ENCODE data around the gene HOMER3.

HOMER3 gene

DNA sequence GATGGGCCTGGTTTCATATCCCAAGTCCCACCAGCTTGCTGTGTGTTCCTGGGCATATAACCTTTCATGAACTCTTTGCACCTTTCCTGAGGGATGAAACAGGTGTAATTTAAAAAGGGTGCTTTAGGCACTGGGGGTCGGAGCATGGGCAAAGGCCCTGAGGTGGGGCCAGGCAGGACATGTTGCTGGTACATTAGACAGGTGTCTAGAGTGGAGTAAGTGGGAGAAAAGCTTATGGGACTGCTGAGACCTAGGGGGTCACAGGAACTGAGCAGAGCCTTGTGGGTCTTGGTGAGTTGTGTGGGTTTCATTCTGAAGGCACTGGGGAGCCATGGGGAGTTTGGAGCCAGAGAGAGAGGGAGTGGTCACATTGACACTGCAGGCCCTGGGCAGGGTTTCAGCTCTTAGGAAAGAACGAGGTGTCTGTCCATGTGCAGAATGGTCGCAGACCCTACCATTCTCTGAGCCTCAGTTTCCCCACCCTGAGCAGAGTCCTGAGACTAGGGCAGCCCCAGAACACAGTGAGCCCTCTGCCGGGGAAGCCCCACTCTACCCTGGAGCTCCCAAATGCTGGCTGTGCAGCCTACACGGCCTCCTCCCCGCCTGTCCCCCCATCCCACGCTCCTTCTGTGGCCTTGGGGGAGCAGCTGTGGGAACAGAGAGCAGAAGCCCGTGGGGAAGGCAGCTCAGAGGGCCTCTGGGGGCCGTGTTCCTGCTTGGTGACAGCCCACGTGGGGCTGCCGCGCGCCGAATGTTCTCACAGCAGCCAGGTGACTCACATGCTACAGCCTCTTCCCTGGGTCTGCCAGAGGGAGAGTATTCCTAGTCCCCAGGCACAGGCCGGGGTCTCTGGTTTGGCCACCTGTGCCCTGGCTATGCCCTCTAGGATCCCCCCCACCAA lies 7.3 kb upstream of the HOMER3 start:
- Histone ChIP-seq H2AFZ (ENCODE audit: low read length) (no peak overlapping the region), H3K27ac (ENCODE audit: low read depth, low read length, poor library complexity, severe bottlenecking) (no peak overlapping the region), H3K4me1 (ENCODE audit: insufficient read depth, low read length, severe bottlenecking) (peaks cover 14% of the 10 kb centered on the region), H3K9me2 (ENCODE audit: low read depth, low read length) (no peaks in the 10 kb centered on the region), H3K36me3 (ENCODE audit: insufficient read depth, low read length) (no peaks in the 10 kb centered on the region; the same call in 1 of the 2 replicates), H3K27me3 (ENCODE audit: insufficient read depth, low read length) (peaks cover 6% of the 10 kb centered on the region; the same call in 1 of the 2 replicates), H3K79me2 (ENCODE audit: insufficient read depth, low read length) (no peaks in the 10 kb centered on the region), H4K20me1 (ENCODE audit: insufficient read depth, low read length) (no peaks in the 10 kb centered on the region), H3K4me2 (ENCODE audit: low read length) (no peak overlapping the region), H3K4me3 (ENCODE audit: low read depth, low read length, poor library complexity, severe bottlenecking) (no peak overlapping the region), H3K9me3 (ENCODE audit: low read length) (no peaks in the 10 kb centered on the region), H3K9ac (ENCODE audit: low read length) (no peak overlapping the region), H3F3A (ENCODE audit: insufficient read depth, low read length) (no peaks in the 10 kb centered on the region)
- TF ChIP-seq, protein P1, sequence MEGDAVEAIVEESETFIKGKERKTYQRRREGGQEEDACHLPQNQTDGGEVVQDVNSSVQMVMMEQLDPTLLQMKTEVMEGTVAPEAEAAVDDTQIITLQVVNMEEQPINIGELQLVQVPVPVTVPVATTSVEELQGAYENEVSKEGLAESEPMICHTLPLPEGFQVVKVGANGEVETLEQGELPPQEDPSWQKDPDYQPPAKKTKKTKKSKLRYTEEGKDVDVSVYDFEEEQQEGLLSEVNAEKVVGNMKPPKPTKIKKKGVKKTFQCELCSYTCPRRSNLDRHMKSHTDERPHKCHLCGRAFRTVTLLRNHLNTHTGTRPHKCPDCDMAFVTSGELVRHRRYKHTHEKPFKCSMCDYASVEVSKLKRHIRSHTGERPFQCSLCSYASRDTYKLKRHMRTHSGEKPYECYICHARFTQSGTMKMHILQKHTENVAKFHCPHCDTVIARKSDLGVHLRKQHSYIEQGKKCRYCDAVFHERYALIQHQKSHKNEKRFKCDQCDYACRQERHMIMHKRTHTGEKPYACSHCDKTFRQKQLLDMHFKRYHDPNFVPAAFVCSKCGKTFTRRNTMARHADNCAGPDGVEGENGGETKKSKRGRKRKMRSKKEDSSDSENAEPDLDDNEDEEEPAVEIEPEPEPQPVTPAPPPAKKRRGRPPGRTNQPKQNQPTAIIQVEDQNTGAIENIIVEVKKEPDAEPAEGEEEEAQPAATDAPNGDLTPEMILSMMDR (IDR thresholded peaks at IDR 0.05; ENCODE audit: low read length), result no peak
- TF ChIP-seq EZH2 (IDR thresholded peaks at IDR 0.05; ENCODE audit: borderline replicate concordance, low read length), result no peak

DNA sequence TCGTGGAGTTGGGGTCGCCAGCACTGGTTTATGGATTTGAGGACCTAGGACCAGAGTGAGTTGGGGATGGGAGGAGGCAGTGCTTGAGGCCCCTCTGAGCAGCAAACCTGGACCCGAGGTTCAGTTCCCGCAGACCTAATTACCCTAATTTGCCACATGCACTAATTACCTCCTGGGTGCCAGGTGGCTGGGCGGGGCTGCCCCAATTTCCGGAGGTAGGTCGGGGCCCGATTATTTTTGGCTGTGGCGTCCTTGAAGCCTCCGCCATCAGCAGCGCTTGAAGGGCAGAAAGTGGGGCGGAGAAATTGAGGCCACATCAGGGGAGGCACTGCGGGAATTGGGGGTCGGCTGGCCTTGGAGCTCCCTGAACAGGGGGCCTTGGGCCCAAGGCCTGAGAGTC lies 5.9 kb upstream of the HOMER3 start:
- H3K27me3 ChIP-seq (ENCODE audit: insufficient read depth, low read length), result peaks cover 6% of the 10 kb centered on the region; the same call in 1 of the 2 replicates
- H3K4me2 ChIP-seq (ENCODE audit: low read length), result peak overlapping the region; percentile 6; the same call in 1 of the 2 replicates
- no peaks in the 10 kb centered on the region for H3K9me2 ChIP-seq (ENCODE audit: low read depth, low read length)
- H3K79me2 ChIP-seq (ENCODE audit: insufficient read depth, low read length), result no peaks in the 10 kb centered on the region
- H3K4me3 ChIP-seq (ENCODE audit: low read depth, low read length, poor library complexity, severe bottlenecking), result no peak overlapping the region
- H4K20me1 ChIP-seq (ENCODE audit: insufficient read depth, low read length), result no peaks in the 10 kb centered on the region
- no peak overlapping the region for H2AFZ ChIP-seq (ENCODE audit: low read length)
- H3K9ac ChIP-seq (ENCODE audit: low read length), result no peak overlapping the region
- no peaks in the 10 kb centered on the region for H3F3A ChIP-seq (ENCODE audit: insufficient read depth, low read length)
- H3K4me1 ChIP-seq (ENCODE audit: insufficient read depth, low read length, severe bottlenecking), result peaks cover 14% of the 10 kb centered on the region
- TF ChIP-seq EZH2 (IDR thresholded peaks at IDR 0.05; ENCODE audit: borderline replicate concordance, low read length), result no peak
- TF ChIP-seq, protein P1 (IDR thresholded peaks at IDR 0.05; ENCODE audit: low read length), result no peak
- no peaks in the 10 kb centered on the region; the same call in 1 of the 2 replicates for H3K36me3 ChIP-seq (ENCODE audit: insufficient read depth, low read length)
- no peak overlapping the region for H3K27ac ChIP-seq (ENCODE audit: low read depth, low read length, poor library complexity, severe bottlenecking)
- no peaks in the 10 kb centered on the region for H3K9me3 ChIP-seq (ENCODE audit: low read length)

DNA sequence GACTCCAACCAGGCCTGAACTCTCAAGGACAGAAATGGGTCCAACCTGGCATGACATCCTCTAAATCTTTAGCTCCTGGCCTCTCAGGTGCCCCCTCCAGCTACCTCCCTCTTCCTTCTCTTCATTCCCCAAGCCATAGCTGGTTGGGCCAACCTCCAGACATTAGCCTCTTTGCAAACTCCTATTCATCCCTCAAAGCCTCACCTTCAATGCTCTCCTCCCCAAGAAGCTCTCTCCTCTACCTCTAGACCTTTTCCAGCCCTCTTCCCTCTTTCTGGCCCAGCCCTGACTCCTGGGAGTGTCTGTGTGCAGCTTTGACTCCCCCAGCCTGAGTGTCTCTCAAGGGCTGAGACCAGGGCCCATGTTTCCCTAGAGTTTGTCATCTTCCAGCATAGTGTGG lies 5.3 kb upstream of the HOMER3 start:
- Histone ChIP-seq H3K36me3 (ENCODE audit: insufficient read depth, low read length) (no peaks in the 10 kb centered on the region; the same call in 1 of the 2 replicates), H3K27me3 (ENCODE audit: insufficient read depth, low read length) (peaks cover 6% of the 10 kb centered on the region; the same call in 1 of the 2 replicates), H3K79me2 (ENCODE audit: insufficient read depth, low read length) (no peaks in the 10 kb centered on the region), H3K4me3 (ENCODE audit: low read depth, low read length, poor library complexity, severe bottlenecking) (no peak overlapping the region), H3K4me1 (ENCODE audit: insufficient read depth, low read length, severe bottlenecking) (peaks cover 14% of the 10 kb centered on the region), H4K20me1 (ENCODE audit: insufficient read depth, low read length) (no peaks in the 10 kb centered on the region), H3K9ac (ENCODE audit: low read length) (no peak overlapping the region), H3K9me2 (ENCODE audit: low read depth, low read length) (no peaks in the 10 kb centered on the region), H3K9me3 (ENCODE audit: low read length) (no peaks in the 10 kb centered on the region), H2AFZ (ENCODE audit: low read length) (no peak overlapping the region), H3K27ac (ENCODE audit: low read depth, low read length, poor library complexity, severe bottlenecking) (no peak overlapping the region), H3F3A (ENCODE audit: insufficient read depth, low read length) (no peaks in the 10 kb centered on the region), H3K4me2 (ENCODE audit: low read length) (no peak overlapping the region)
- TF ChIP-seq EZH2 (IDR thresholded peaks at IDR 0.05; ENCODE audit: borderline replicate concordance, low read length), result no peak
- TF ChIP-seq, protein P1 (IDR thresholded peaks at IDR 0.05; ENCODE audit: low read length), result no peak

Measured in OCI-LY1 (cell line).